ENCODE results near the gene LCE3D.
"Not testable (repeated sequence)": the region's sequence is repeated elsewhere in the genome, so short reads cannot be mapped to it uniquely, and the experiment has no call there.

LCE3D gene

GRCh38 chr1:152580433-152580832 is at the start of gene LCE3D:
TSS of gene LCE3D (minus strand) at chr1:152580516. CDS start at chr1:152579936, 580 bp downstream.
- DNase-seq (ENCODE audit: low read depth in 2 of 2) = no peak

DNA sequence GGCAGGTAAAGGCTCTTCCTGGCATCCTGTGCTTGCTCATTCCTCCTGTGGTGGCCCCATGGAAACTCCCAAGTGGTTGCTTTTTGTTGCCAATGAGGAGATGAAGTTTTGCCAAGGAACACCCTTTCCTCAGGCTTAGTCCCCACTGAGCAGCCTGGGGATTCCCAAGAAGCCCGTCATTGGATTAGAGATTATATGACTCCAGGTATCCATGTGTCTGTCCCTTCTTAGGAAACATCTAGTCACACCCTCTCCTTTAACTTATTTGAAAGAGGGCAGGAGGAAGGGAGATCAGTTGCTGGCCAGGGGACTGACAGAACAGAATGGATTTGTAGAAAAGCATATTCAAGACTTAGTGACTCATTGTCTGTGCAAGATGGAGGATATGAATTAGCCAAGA is 46.4 kb upstream of the LCE3D start:
- DNase-seq (ENCODE audit: low read depth in 2 of 2) = no peak

GRCh38 chr1:152623203-152623844 is 43.0 kb upstream of the LCE3D start:
- DNase-seq (ENCODE audit: low read depth in 2 of 2) = peak; percentile 5 to 32

DNA sequence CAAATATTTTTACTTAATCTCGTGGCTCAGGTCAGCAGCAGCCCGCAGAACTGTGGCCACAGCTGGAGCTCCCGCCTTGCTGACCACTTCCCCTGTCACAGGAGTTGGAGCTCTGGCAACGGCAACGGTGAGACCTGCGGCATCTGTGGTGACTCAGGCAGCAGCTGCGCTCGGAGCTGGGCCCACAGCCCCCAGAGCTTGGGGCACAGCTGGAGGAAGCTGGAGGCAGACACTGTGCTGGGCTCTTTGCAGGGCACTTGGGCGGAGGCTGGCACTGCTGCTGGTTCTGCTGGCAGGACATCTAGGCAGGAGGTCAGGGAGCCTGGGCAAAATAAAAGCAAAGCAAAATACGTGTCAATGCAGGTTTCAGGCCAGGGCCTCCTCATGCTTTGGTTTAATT is 42.5 kb upstream of the LCE3D start, which contains the start of gene LCE3A:
TSS of gene LCE3A (minus strand) at position 301 of the 400 bp plus-strand sequence. CDS start at position 301, 0 bp downstream.
- DNase-seq (ENCODE audit: low read depth in 2 of 2) = no peak

DNA sequence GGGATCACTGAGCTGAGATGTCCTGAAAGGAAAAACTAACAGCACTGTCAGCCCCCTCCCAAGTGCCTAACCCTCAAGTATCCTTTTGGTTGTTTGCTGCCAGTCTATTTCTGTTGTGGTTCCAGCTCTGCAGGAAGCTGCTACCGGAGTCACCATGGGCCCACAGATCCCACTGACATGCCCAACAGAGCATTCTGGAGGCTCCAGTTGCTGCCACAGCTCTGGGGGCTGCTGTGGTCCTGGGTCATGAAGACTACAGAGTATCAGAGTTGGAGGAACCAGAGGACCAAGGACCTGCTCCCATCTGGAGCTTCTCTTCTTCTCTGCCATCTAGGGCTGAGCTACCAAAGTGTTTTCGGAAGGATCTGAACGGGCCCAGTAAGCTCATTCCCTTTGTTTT is 41.7 kb upstream of the LCE3D start:
- no peak for DNase-seq (ENCODE audit: low read depth in 2 of 2)

DNA sequence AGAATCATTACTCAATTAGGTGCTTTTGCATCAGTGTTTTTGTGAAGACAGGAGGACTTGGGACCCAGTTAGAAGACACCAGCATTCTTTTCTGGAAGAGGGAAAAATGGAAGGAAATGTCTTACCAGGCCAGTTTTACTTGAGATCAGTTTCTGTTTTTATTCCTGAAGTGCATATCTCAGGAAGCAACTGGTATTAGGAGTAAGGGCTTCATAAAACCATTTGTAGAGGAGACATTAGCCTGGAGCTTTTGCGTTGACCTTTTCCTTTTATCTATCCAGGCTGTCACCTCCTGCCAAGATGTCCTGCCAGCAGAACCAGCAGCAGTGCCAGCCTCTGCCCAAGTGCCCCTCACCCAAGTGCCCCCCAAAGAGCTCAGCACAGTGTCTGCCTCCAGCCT is 33.2 kb upstream of the LCE3D start, which contains the start of gene LCE3B:
TSS of gene LCE3B (plus strand) at position 301 of the 400 bp plus-strand sequence. CDS start at position 301, 0 bp downstream.
- no peak for DNase-seq (ENCODE audit: low read depth in 2 of 2)

GRCh38 chr1:152599934-152600333 is 19.6 kb upstream of the LCE3D start, which contains the start of gene LCE3C:
TSS of gene LCE3C (plus strand) at chr1:152600234. CDS start at chr1:152600732, 498 bp downstream.
- DNase-seq (ENCODE audit: low read depth in 2 of 2) = no peak

DNA sequence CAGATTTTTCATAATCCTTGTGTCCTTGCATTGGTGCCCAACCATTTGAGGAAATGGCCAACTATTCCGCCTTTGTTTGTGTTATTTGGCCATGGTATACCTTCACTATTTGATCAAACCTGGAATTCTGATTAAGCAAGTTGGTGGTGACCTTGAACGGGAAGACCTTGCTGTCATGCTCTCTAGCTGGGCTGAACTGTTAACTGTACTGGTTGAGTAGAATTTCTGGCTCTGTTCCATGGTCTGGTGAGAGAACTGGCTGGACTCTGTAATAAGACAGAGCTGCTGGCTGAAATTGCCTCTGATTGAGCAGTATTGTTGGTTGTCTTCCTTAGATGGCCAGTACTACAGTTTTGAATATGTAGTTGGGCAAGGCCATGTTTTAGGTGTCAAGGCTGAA is 16.7 kb upstream of the LCE3D start:
- no peak for DNase-seq (ENCODE audit: low read depth in 2 of 2)

GRCh38 chr1:152585586-152585985 is 5.3 kb upstream of the LCE3D start:
- DNase-seq (ENCODE audit: low read depth in 2 of 2) = no peak

GRCh38 chr1:152582647-152583046 is 2.3 kb upstream of the LCE3D start:
- no peak for DNase-seq (ENCODE audit: low read depth in 2 of 2)

DNA sequence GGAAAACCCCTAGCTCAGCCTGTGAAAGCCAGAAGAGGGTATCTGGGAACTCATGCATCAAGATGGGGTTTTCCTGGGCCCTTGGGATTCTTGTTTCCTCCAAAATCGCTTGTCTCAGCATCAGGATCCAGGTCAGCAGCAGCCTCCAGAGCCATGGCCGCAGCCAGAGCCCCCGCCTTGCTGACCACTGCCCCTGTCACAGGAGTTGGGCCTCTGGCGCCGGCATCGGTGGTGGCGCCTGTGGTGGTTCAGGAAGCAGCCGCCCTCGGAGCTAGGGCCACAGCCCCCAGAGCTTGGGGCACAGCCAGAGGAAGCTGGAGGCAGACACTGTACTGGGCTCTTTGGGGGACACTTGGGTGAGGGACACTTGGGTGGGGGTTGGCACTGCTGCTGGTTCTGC is 790 bp downstream of the LCE3D start:
- DNase-seq (ENCODE audit: low read depth in 2 of 2) = not testable (repeated sequence)

GRCh38 chr1:152577168-152577567 is 3.1 kb downstream of the LCE3D start:
- DNase-seq (ENCODE audit: low read depth in 2 of 2) = peak in 1 of 2 donors; percentile 6

DNA sequence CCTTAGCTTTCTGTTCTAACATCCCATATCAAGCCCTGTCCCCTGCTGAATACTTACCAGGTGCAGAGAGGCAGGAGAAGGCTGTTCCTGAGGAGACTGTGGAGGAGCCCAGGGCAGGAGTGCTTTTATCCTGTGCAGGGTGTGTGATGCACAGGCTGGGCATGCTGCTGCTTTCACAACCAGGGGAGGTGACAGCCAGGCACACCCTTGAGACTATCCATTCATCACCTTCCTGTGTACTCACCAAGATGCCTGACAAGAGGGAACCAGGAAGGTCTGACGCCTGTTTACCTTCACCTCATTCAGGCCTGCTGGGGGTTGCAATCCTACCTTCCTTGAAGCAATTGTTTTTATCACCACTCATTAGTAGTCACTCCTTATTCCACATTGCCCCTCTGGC is 13.6 kb downstream of the LCE3D start, which contains the start of gene LCE3E:
TSS of gene LCE3E (minus strand) at position 100 of the 400 bp plus-strand sequence. CDS start 572 bp downstream, outside the sequence.
- DNase-seq (ENCODE audit: low read depth in 2 of 2) = no peak

- no peak for DNase-seq (ENCODE audit: low read depth in 2 of 2)
These were observed 14.6 kb downstream of the LCE3D start for GRCh38 chr1:152565535-152566215.

GRCh38 chr1:152565115-152565514 is 15.2 kb downstream of the LCE3D start:
- no peak for DNase-seq (ENCODE audit: low read depth in 2 of 2)

- not testable (repeated sequence) for DNase-seq (ENCODE audit: low read depth in 2 of 2)
These were observed 32.0 kb downstream of the LCE3D start for GRCh38 chr1:152548358-152548757.

GRCh38 chr1:152546704-152547103 is 33.6 kb downstream of the LCE3D start:
- DNase-seq (ENCODE audit: low read depth in 2 of 2) = no peak

GRCh38 chr1:152543820-152544219 is 36.5 kb downstream of the LCE3D start:
- DNase-seq (ENCODE audit: low read depth in 2 of 2) = no peak

GRCh38 chr1:152539901-152540300 is 40.4 kb downstream of the LCE3D start:
- no peak for DNase-seq (ENCODE audit: low read depth in 2 of 2)

DNA sequence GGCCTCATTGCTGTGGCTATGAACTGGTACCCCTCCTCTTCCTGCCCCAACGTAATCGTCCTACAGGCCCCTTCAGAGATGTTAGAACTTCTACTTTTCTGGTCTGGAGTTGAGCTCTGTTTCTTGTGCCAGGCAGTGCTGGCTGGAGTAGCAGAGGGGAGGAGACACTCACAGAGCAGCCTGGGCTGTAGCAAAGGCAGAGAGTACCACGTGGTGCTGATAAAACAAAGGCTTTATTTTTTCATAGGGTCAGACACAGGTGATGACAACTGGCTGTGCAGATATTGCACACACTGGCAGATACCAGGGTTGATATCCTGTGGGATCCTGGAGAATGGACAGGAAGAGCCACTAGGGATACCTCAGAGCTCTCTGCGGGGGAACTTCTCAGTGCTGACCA is 42.8 kb downstream of the LCE3D start:
- DNase-seq (ENCODE audit: low read depth in 2 of 2) = no peak

GRCh38 chr1:152535774-152536173 is 44.5 kb downstream of the LCE3D start:
- DNase-seq (ENCODE audit: low read depth in 2 of 2) = no peak

- peak; percentile 23 to 26 for DNase-seq (ENCODE audit: low read depth in 2 of 2)
These were observed 46.9 kb downstream of the LCE3D start for GRCh38 chr1:152533327-152533938.
